ENCODE measurements around the gene NKD1.

Gene NKD1

GRCh38 chr16:50645563-50646220 is 97.5 kb downstream of the NKD1 start:
- DNase-seq (ENCODE audit: low read depth), result no peak
- H3K4me3 ChIP-seq (ENCODE audit: low read depth, low read length), result no peak overlapping the region
- no peak for TF ChIP-seq CTCF (IDR thresholded peaks at IDR 0.05; ENCODE audit: control insufficient read depth, extremely low read depth, insufficient read depth)

- no peak for DNase-seq (ENCODE audit: low read depth)
- no peak for TF ChIP-seq CTCF (IDR thresholded peaks at IDR 0.05; ENCODE audit: control insufficient read depth, extremely low read depth, insufficient read depth)
- H3K4me3 ChIP-seq (ENCODE audit: low read depth, low read length), result no peak overlapping the region
Observed at GRCh38 chr16:50646345-50646744, 98.1 kb downstream of the NKD1 start.

GRCh38 chr16:50651835-50652438 is 103.7 kb downstream of the NKD1 start:
- no peak for DNase-seq (ENCODE audit: low read depth)
- TF ChIP-seq CTCF (IDR thresholded peaks at IDR 0.05; ENCODE audit: control insufficient read depth, extremely low read depth, insufficient read depth), result no peak

DNA sequence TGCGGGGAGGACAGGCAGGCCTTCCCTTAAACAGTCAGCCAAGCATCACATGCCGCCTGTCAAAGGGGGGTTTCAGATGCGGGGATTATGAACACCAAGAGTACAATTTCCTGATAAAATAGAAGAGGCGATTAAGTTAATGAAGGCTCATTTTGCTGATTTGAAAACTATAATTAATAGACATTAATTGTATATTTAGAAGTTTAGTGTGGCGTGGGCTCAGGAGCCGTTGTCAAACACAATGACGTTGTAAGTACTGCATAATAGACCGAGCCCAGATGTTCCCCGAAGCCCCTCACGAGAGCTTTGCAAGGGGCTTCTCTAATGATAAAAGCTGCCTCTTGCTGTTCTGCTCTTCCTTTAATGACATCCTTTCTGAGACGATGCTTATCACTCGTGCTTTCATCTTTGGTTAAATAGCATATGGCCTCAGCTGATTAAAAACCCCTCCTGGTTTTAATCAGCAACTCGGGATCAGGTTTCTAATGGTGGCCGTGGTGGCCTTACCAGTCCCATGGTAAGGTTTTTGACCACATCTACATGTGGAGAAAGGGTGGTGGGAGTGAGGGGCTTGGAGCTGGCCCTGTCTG is 104.7 kb downstream of the NKD1 start:
- no peak overlapping the region for H3K4me3 ChIP-seq (ENCODE audit: low read depth, low read length)
- TF ChIP-seq CTCF (IDR thresholded peaks at IDR 0.05; ENCODE audit: control insufficient read depth, extremely low read depth, insufficient read depth), result no peak
- no peak for DNase-seq (ENCODE audit: low read depth)

More at GRCh38 chr16:50651835-50652438, 103.7 kb downstream of the NKD1 start:
- no peak overlapping the region for H3K4me3 ChIP-seq (ENCODE audit: low read depth, low read length)

DNA sequence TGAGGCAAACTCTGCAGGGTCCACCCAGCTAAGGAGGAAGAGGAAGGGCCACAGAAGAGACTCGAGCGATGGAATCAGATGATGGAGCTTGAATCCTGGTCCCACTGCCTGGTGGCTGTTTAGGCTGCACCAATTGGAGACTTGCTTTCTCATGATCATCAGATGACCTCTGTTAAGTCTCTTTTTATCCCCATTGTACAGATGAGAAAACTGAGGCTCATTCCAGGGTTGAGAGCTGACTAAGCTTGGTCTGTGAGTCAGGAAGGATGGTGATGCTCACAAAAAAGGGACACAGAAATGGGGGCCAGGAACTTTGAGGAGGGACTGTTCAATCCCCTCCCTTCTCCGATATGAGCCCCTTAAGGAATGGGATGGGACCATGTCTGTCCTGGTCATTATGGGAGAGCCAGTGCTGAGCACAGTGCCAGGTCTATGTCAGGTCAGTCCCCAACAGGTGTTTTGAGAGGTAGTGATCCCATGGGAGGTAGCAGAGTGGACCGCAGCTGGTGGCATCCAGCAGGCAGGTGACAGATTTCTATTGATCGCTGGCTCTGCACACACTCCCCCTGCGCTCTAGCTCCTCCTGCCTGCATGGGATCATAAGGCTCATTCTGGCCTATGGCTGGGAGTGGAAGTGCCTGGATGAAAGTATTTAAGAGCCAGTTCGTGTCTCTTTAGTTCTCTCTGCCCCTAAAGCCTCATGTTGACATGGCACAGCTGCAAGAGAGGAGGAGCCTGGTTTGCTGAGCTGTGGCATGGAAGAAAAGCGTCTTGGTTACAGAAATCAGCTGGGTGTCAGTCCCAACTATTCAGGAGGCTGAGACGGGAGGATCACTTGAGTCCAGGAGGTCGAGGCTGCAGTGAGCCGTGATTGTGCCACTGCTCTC is 105.7 kb downstream of the NKD1 start:
- DNase-seq (ENCODE audit: low read depth), result no peak
- no peak overlapping the region for H3K4me3 ChIP-seq (ENCODE audit: low read depth, low read length)
- TF ChIP-seq CTCF (IDR thresholded peaks at IDR 0.05; ENCODE audit: control insufficient read depth, extremely low read depth, insufficient read depth), result no peak

GRCh38 chr16:50655558-50656055 is 107.4 kb downstream of the NKD1 start:
- TF ChIP-seq CTCF (IDR thresholded peaks at IDR 0.05; ENCODE audit: control insufficient read depth, extremely low read depth, insufficient read depth), result no peak
- H3K4me3 ChIP-seq (ENCODE audit: low read depth, low read length), result no peak overlapping the region
- no peak for DNase-seq (ENCODE audit: low read depth)
